Measurements from ENCODE around the gene UBE2L6.

GRCh38 chr11:57515332-57516060, 52.0 kb downstream of the UBE2L6 start, which contains the start of gene SLC43A1:
- no peak for TF ChIP-seq CTCF (IDR thresholded peaks at IDR 0.05)
- no peak for TF ChIP-seq ZFX (IDR thresholded peaks at IDR 0.05; ENCODE audit: borderline replicate concordance)
